Psoas muscle (tissue), 8 donors: ENCODE data around the gene SPRYD4. TPM values are rescaled to one million over a fixed set of nuclear protein-coding genes. Genes with fewer than 3 reads are reported as not detected.

ENCODE experiments used
- ATAC-seq, 4 donors: fragments of 200-7000 bp; cut with Tn5 transposase; one replicate each; pipeline ENCODE4 v1.9.1; 2020; ENCODE audit warnings: moderate library complexity in 3 of 4, mild to moderate bottlenecking in 2 of 4
- DNase-seq, 2 donors: peaks; one replicate each; pipeline ENCODE4 v3.0.0-alpha.2; 2020
- H3K27ac ChIP-seq: fragments of 200-600 bp; one replicate; pipeline ENCODE4 v1.8.0; 2022
- H3K27me3 ChIP-seq, 3 donors: fragments of 200-600 bp in 1 of 3; one replicate each; pipeline versions ENCODE4 v1.6.1 to v1.8.0; 2013 to 2022; ENCODE audit warnings: low read length in 2 of 3, mild to moderate bottlenecking in 2 of 3, moderate library complexity in 1 of 3; ENCODE audit not compliant: insufficient read depth in 3 of 3
- H3K36me3 ChIP-seq, 2 donors: fragments of 200-600 bp in 1 of 2; one replicate each; pipeline versions ENCODE4 v1.6.1 to v1.8.0; 2013 to 2022; ENCODE audit warnings: low read depth in 1 of 2, mild to moderate bottlenecking in 1 of 2, moderate library complexity in 1 of 2; ENCODE audit not compliant: insufficient read depth in 1 of 2
- H3K4me1 ChIP-seq: fragments of 200-600 bp; one replicate; pipeline ENCODE4 v1.8.0; 2022
- H3K4me3 ChIP-seq: fragments of 200-600 bp; one replicate; pipeline ENCODE4 v1.8.0; 2022; ENCODE audit warnings: mild to moderate bottlenecking
- H3K9me3 ChIP-seq: fragments of 200-600 bp; one replicate; pipeline ENCODE4 v1.8.0; 2022
- CTCF ChIP-seq: fragments of 200-600 bp; IDR thresholded peaks from one replicate; pipeline ENCODE4 v1.8.0; 2022; ENCODE audit warnings: antibody characterized with exemption
- WGBS, 3 donors: extraction: QIAGEN DNeasy Blood & Tissue Kit; methylation state at CpG; one replicate each; pipeline versions ENCODE4 v1.1.6 to v1.1.7; 2013; 5-methylcytosine and 5-hydroxymethylcytosine counted together
- intact Hi-C, 2 donors: fragments of 100-400 bp; cut with DNase I; formaldehyde crosslinking; loops; one replicate each; pipeline versions ENCODE4 v1.11.0 to v1.14.2; 2022
- polyA plus RNA-seq, 3 donors: library from polyadenylated mRNA; stranded (reverse); fragments of 200-250 nt; gene quantifications; one replicate each; pipeline ENCODE4 v1.2.3, GENCODE V29; 2013
- total RNA-seq, 4 donors: library from RNA; stranded (reverse); fragmentation: NEBNext Ultra II Directional in 2 of 4; extraction: Animal tissue kit (Norgen Biotek cat#: 25700) in 2 of 4; gene quantifications; one replicate each; pipeline versions ENCODE4 v1.2.1 to v1.2.4, GENCODE V29; 2021 to 2023
- donor health status: healthy with polysubstance abuse.
- donor health status: DM: no; HTN: no; CAD: no; lungs with moderate emphysema.
- donor health status: Bipolar disorder and iron deficiency.
- donor health status: healthy.
- donor health status: DM: yes; HTN: yes; CAD: no.
- donor health status: DM: no; HTN: no; CAD: no.
- donor health status: DM: no; HTN: no; CAD: no.
- donor health status: DM: yes; HTN: yes; CAD: no.

SPRYD4 gene
- total and polyA plus RNA-seq, 7 donors: 1.7 to 4.6 (median 3.5) TPM

DNA sequence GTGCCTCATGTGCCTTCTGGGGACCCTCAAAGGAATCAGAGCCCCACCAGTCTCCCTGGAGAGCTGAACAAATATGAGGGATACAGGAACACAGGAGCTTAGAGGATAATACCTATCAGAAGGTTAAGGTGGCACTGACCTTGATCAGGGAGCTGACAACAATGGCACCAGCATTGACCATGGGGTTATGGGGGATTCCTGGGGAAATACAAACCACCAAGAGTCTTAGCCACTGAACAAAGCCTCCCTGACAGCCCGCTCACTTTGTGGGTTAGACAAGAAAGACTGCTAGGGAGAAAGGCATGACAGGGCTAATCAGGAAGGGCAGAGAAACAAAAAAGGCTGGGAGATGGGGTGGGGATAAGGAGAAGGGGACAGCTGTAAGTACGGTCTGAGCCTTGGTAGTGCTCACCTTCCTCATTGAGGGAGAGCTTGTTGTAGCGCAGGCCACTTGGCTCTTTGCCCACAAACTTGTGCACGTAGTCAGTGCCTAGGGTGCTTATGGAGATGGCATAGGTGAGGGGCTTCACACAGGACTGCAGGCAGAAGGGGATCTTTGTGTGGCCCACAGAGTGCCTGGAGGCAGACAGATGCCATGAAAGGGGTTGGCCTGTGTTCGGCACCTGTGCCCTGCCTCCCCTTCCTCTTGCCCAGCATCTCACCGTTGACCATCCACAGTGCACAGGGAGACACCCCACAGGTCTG is 9.3 kb downstream of the SPRYD4 start:
- intact Hi-C loops: no loop called here
- no peak overlapping the region for H3K27ac ChIP-seq
- ATAC-seq: no peak
- no peaks in the 10 kb centered on the region for H3K4me1 ChIP-seq
- TF ChIP-seq CTCF: no peak
- H3K36me3 ChIP-seq: no peaks in the 10 kb centered on the region
- H3K4me3 ChIP-seq: no peak overlapping the region
- 81 to 84% (median 83%) methylated on average over 6 of the region's 6 CpGs for WGBS, 3 donors
- no peak for DNase-seq
- H3K27me3 ChIP-seq: no peaks in the 10 kb centered on the region
- H3K9me3 ChIP-seq: no peaks in the 10 kb centered on the region

- DNase-seq (no peak), ATAC-seq (no peak)
- H3K4me1 ChIP-seq: no peaks in the 10 kb centered on the region
- no peaks in the 10 kb centered on the region for H3K36me3 ChIP-seq
- no peaks in the 10 kb centered on the region for H3K9me3 ChIP-seq
- WGBS, 3 donors: 91 to 97% (median 92%) methylated on average over 7 of the region's 7 CpGs
- H3K27me3 ChIP-seq: no peaks in the 10 kb centered on the region
- no peak for TF ChIP-seq CTCF
- intact Hi-C loops: no loop called here
- H3K27ac ChIP-seq: no peak overlapping the region
- H3K4me3 ChIP-seq: no peak overlapping the region
Measured at GRCh38 chr12:56479625-56480024, 11.2 kb downstream of the SPRYD4 start.

- H3K27ac ChIP-seq: no peak overlapping the region
- peaks cover 0 to 22% (median 2%) of the 10 kb centered on the region in 3 donors for H3K27me3 ChIP-seq
- peaks cover 12% of the 10 kb centered on the region for H3K4me1 ChIP-seq
- H3K36me3 ChIP-seq: no peaks in the 10 kb centered on the region
- ATAC-seq: no peak
- H3K9me3 ChIP-seq: no peaks in the 10 kb centered on the region
- no peak for TF ChIP-seq CTCF
- DNase-seq: no peak
- H3K4me3 ChIP-seq: no peak overlapping the region
- intact Hi-C loops: no loop called here
- WGBS, 3 donors: 78 to 91% (median 88%) methylated on average over 1 of the region's 1 CpG
Measured at GRCh38 chr12:56484566-56484965, 16.2 kb downstream of the SPRYD4 start.

GRCh38 chr12:56486694-56487093 is 18.3 kb downstream of the SPRYD4 start:
- Histone ChIP-seq H3K27ac (no peak overlapping the region), H3K36me3 (no peaks in the 10 kb centered on the region), H3K4me1 (peaks cover 12% of the 10 kb centered on the region), H3K27me3 (peaks cover 0 to 42% (median 6%) of the 10 kb centered on the region in 3 donors), H3K9me3 (no peaks in the 10 kb centered on the region), H3K4me3 (no peak overlapping the region)
- 76 to 79% (median 77%) methylated on average over 12 of the region's 12 CpGs for WGBS, 3 donors
- TF ChIP-seq CTCF: no peak
- intact Hi-C loops: no loop called here
- ATAC-seq: no peak
- DNase-seq: no peak
